ENCODE results near the gene HSD11B1. TPM values are rescaled to one million over a fixed set of nuclear protein-coding genes. Genes with fewer than 3 reads are reported as not detected.

Gene HSD11B1
- total and polyA plus RNA-seq, 2 of the 4 experiments (the other 2 are of a cell fraction): 0.41 to 0.72 TPM

DNA sequence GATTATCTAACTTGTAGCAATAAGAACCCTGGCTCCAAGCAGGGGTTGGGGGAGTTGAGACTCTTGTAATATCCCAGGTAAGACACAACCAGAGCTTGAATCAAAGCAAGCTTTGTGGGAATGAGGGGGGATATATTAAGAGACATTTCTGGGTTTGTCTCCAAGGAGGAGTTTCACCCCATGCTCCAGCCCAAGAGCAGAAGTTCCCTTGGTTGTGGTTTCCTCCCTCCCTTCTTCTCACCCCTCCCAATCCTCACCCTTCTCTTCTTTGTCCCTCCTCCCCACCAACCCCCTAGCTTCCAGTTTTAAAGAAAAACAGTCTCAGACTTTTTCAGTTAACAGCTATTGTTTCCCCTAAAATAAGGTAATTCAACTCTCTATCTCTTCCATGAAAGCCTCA lies 63.1 kb downstream of the HSD11B1 start:
- dilution Hi-C loops (cut with HindIII; ENCODE audit: low sequenced_read_pairs, unreplicated experiment): no loop called here
- Histone ChIP-seq H2BK5ac (ENCODE audit: low read depth, low read length, poor library complexity, severe bottlenecking) (no peak overlapping the region), H4K8ac (ENCODE audit: low read depth in 2 of 2, low read length in 2 of 2) (no peak overlapping the region), H2AK5ac (ENCODE audit: low read depth, low read length) (no peak overlapping the region), H2AFZ (replicated peaks; ENCODE audit: low read length, poor library complexity) (no peak overlapping the region), H3K14ac (replicated peaks; ENCODE audit: low read depth, low read length) (no peak overlapping the region; the same call in 1 of the 2 replicates), H3K9me1 (ENCODE audit: insufficient read depth, low read length) (peaks cover 25% of the 10 kb centered on the region), H4K20me1 (ENCODE audit: insufficient read depth, low read length) (no peaks in the 10 kb centered on the region), H3K27me3 (ENCODE audit: control insufficient read depth, insufficient read depth, low read length) (no peaks in the 10 kb centered on the region), H2BK20ac (ENCODE audit: low read depth, low read length) (no peak overlapping the region), H2BK15ac (ENCODE audit: low read depth, low read length) (no peak overlapping the region), H3K4me2 (ENCODE audit: low read depth, low read length) (no peak overlapping the region), H3K4ac (ENCODE audit: low read depth, low read length) (no peak overlapping the region), H2AK9ac (replicated peaks; ENCODE audit: low read depth, low read length, poor library complexity) (no peak overlapping the region), H3K56ac (ENCODE audit: extremely low read depth, insufficient read depth, low read length) (no peak overlapping the region), H3K4me1 (ENCODE audit: control insufficient read depth, insufficient read depth, low read length) (peaks cover 11% of the 10 kb centered on the region), H3K79me1 (ENCODE audit: low read depth in 1 of 2, low read length in 2 of 2) (peaks cover 0 to 12% of the 10 kb centered on the region in 2 experiments; a peak in 2 of 4 replicates), H3K36me3 (ENCODE audit: control insufficient read depth, insufficient read depth, low read length) (no peaks in the 10 kb centered on the region), H4K91ac (ENCODE audit: insufficient read depth, low read depth, low read length) (no peak overlapping the region), H3K18ac (ENCODE audit: low read depth, low read length) (no peak overlapping the region), H4K5ac (ENCODE audit: low read depth, low read length) (no peak overlapping the region), H3K9ac (ENCODE audit: low read depth, low read length) (no peak overlapping the region), H3K27ac (ENCODE audit: insufficient read depth, low read length) (no peak overlapping the region), H2BK120ac (ENCODE audit: low read depth, low read length) (no peak overlapping the region), H3K9me3 (ENCODE audit: control insufficient read depth, insufficient read depth, low read length) (no peaks in the 10 kb centered on the region), H3K23ac (ENCODE audit: low read depth, low read length) (no peak overlapping the region), H3K4me3 (ENCODE audit: insufficient read depth, low read depth, low read length) (no peak overlapping the region)
- no peak for TF ChIP-seq BHLHE40 (IDR thresholded peaks at IDR 0.05; ENCODE audit: low read depth, low read length)
- no peak for TF ChIP-seq SMC3 (IDR thresholded peaks at IDR 0.05; ENCODE audit: low read depth, low read length)
- TF ChIP-seq CHD1 (IDR thresholded peaks at IDR 0.05; ENCODE audit: low read depth, low read length): no peak
- TF ChIP-seq RAD21 (IDR thresholded peaks at IDR 0.05; ENCODE audit: low read length): no peak
- TF ChIP-seq CEBPB (IDR thresholded peaks at IDR 0.05; ENCODE audit: low read depth, low read length): no peak
- TF ChIP-seq FOS (IDR thresholded peaks at IDR 0.05; ENCODE audit: low read depth, low read length): no peak
- TF ChIP-seq MAZ (IDR thresholded peaks at IDR 0.05; ENCODE audit: borderline replicate concordance, low read depth, low read length): no peak
- no peak for TF ChIP-seq POLR2A (IDR thresholded peaks at IDR 0.05; ENCODE audit: low read depth, low read length)
- no peak for TF ChIP-seq MXI1 (IDR thresholded peaks at IDR 0.05; ENCODE audit: borderline replicate concordance, low read depth, low read length)
- intact Hi-C loops (cut with micrococcal nuclease): no loop called here
- in situ Hi-C loops (cut with MboI; ENCODE audit: low sequenced_read_pairs): no loop called here
- ChIA-PET POLR2A (ENCODE audit: unreplicated experiment) (no interaction called here), CTCF (no interaction called here)
- BruUV-seq (replicated peaks): no TSS peak
- no peak for ATAC-seq (ENCODE audit: low read depth)
- DNase-seq: no peak

All from IMR-90 (cell line).